HFF-Myc (cell line): ENCODE measurements around the gene HDAC4.

Experiments
- DNase-seq: peaks from one replicate; pipeline ENCODE4 v3.0.0-alpha.2; 2011; ENCODE audit warnings: low read depth; ENCODE audit errors: extremely low read depth
- H3K4me3 ChIP-seq: replicated peaks from 2 replicates; pipeline ENCODE4 v1.5.1; 2011; ENCODE audit warnings: low read depth, mild to moderate bottlenecking, control low read depth, low read length
- CTCF ChIP-seq: IDR thresholded peaks from 2 replicates; pipeline ENCODE4 v1.5.1; 2012; ENCODE audit warnings: mild to moderate bottlenecking, low read depth, low read length, control low read depth; ENCODE audit errors: missing control alignments

The HDAC4 gene

GRCh38 chr2:239222706-239223309, 178.0 kb downstream of the HDAC4 start:
- H3K4me3 ChIP-seq: no peak overlapping the region
- DNase-seq: no peak
- no peak for TF ChIP-seq CTCF

DNA sequence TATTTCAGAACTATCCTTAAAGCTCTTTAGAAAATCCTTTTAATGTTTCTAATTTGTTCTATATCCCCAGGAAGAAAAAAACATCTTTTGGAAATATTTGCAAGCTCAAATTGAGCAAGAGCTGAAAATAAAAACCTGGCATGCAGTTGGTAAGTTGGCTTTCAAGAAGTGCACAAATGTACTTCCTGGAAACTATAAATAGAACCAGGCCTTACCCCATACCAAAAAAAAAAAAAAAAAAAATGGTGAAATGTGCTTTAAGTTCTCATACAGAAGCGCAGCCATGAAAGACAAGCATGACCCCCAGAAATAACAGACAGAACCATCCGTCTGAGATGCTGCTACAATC, 178.5 kb downstream of the HDAC4 start:
- no peak overlapping the region; the same call in 1 of the 2 replicates for H3K4me3 ChIP-seq
- DNase-seq: no peak
- TF ChIP-seq CTCF: no peak

GRCh38 chr2:239220981-239221396, 179.8 kb downstream of the HDAC4 start:
- TF ChIP-seq CTCF: no peak
- no peak for DNase-seq
- no peak overlapping the region for H3K4me3 ChIP-seq

GRCh38 chr2:239220341-239220740, 180.5 kb downstream of the HDAC4 start:
- no peak for DNase-seq
- TF ChIP-seq CTCF: no peak
- H3K4me3 ChIP-seq: no peak overlapping the region

- TF ChIP-seq CTCF: no peak
- no peak overlapping the region for H3K4me3 ChIP-seq
- no peak for DNase-seq
These were observed 184.1 kb downstream of the HDAC4 start for GRCh38 chr2:239216614-239217273.

DNA sequence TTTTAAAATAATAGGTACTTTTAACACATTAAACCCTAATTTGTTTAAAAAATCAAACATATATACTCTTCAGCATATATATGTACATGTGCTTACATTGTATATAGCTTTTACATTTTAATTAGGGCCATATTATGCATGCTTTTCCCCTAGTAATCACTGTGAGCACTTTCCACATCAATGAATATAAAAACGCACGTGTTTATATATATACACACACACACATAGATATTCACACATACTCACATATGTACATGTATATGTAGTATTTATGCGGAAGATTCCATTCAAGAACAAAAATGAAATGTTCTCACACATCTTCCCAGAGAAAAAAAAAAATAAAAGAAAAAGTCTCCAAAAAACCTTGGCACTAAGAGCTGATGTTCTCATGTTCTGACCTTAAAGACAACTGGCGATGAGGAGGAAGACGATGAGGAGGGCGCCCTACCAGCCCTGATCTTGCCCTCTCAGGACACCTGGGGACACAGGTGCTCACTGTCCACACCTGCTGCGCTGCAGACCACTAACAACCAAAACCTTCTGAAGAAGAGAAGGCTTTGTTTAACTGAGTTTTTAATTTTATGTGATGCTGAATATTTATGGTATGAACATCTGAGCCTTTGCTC, 184.7 kb downstream of the HDAC4 start:
- H3K4me3 ChIP-seq: no peak overlapping the region
- DNase-seq: no peak

More for the DNA sequence above, 184.7 kb downstream of the HDAC4 start:
- TF ChIP-seq CTCF: no peak
